ENCODE data around the gene EIPR1.
"Not testable (repeated sequence)": the region's sequence is repeated elsewhere in the genome, so short reads cannot be mapped to it uniquely, and the experiment has no call there.

The EIPR1 gene

DNA sequence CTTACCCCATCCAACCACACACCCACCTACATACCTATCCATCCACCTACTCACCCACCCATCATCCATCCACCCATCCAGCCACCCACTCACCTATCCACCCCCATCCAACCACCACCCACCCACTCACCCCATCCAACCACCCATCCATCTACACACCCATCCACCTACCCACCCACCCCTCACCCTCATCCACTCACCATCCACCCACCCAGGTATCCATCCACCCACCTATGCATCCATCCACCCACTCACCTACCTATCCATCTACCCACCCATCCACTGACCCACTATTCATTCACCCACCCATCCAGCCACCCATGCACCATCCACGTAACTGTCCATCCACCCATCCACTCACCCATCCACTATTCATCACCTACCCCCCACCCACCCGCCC is 194.8 kb downstream of the EIPR1 start:
- no peak for DNase-seq (ENCODE audit: low read depth)
- TF ChIP-seq, protein P1, sequence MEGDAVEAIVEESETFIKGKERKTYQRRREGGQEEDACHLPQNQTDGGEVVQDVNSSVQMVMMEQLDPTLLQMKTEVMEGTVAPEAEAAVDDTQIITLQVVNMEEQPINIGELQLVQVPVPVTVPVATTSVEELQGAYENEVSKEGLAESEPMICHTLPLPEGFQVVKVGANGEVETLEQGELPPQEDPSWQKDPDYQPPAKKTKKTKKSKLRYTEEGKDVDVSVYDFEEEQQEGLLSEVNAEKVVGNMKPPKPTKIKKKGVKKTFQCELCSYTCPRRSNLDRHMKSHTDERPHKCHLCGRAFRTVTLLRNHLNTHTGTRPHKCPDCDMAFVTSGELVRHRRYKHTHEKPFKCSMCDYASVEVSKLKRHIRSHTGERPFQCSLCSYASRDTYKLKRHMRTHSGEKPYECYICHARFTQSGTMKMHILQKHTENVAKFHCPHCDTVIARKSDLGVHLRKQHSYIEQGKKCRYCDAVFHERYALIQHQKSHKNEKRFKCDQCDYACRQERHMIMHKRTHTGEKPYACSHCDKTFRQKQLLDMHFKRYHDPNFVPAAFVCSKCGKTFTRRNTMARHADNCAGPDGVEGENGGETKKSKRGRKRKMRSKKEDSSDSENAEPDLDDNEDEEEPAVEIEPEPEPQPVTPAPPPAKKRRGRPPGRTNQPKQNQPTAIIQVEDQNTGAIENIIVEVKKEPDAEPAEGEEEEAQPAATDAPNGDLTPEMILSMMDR (conservative IDR thresholded peaks at IDR 0.05; ENCODE audit: low read length) = no peak
- no peak overlapping the region for H3K4me3 ChIP-seq (ENCODE audit: low read length)

- no peak for DNase-seq (ENCODE audit: low read depth)
- H3K4me3 ChIP-seq (ENCODE audit: low read length) = no peak overlapping the region
- TF ChIP-seq, protein P1 (conservative IDR thresholded peaks at IDR 0.05; ENCODE audit: low read length) = no peak
Measured at GRCh38 chr2:3181416-3182010, 196.1 kb downstream of the EIPR1 start.

- H3K4me3 ChIP-seq (ENCODE audit: low read length); DNase-seq (ENCODE audit: low read depth): not testable (repeated sequence)
Measured at GRCh38 chr2:3180909-3181221, 196.8 kb downstream of the EIPR1 start.

DNA sequence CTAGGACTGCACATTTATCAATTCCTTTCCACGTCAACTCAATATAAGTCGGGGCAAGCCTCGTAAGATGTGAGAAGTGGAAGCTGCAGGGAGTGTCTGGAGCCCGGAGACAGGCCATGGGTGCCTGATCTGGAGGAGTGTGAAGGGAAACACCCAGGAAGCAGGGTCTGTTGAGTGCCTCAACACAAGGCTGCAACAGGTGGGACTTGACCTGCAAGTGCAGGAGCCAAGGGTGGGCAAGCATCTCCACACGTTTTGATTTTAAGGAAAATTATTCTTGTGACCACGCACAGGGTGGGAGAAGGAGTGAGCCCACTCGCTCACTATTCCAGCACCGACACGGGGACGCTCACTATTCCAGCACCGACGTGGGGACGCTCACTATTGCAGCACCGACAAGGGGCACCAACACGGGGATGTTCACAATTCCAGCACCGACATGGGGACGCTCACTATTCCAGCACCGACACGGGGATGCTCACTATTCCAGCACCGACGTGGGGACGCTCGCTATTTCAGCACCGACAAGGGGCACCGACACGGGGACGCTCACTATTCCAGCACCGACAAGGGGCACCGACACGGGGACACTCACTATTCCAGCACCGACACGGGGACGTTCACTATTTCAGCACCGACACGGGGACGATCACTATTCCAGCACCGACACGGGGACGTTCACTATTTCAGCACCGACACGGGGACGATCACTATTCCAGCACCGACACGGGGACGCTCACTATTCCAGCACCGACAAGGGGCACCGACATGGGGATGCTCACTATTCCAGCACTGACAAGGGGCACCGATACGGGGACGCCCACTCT is 197.3 kb downstream of the EIPR1 start:
- DNase-seq (ENCODE audit: low read depth) = no peak
- TF ChIP-seq, protein P1 (conservative IDR thresholded peaks at IDR 0.05; ENCODE audit: low read length) = no peak
- no peak overlapping the region for H3K4me3 ChIP-seq (ENCODE audit: low read length)

DNA sequence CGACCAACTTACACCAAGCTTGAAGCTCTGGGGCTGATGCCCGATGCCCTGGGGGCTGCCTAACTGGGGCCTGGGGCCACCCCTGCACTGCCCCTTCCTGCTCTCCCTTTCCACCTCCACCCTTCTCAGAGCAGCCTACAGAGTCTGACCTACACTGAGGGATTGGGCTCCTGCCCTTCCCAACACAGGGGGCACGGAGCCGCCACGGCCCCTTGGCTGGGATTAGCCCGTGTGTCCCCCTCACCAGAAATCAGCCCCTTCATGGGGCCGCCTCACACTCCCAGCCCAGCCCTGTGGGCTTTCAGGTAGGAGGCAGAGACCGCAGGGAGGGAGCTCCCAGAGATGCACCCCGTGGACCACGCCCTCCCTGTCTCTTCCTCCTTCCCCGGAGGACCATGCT is 198.0 kb downstream of the EIPR1 start:
- H3K4me3 ChIP-seq (ENCODE audit: low read length) = no peak overlapping the region
- no peak for DNase-seq (ENCODE audit: low read depth)
- TF ChIP-seq, protein P1 (conservative IDR thresholded peaks at IDR 0.05; ENCODE audit: low read length) = no peak

DNA sequence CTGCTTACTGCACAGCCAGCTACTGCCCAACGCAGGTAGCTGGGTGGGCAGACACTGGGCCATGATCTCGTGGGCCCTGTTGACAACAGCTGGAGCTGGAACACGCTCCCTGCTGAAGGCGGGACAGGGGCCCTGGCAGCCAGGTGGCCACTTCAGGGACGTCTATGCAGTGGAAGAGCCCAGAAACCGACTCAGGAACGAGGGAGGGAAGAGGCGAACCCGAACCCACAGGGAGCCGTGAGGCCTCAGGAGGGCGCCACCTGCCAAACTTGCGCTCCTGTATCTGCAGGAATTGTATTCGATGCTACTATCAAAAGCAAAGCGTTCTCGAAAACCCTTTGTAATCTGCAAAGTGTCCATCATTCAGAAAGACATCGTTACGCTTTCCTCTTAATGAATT is 198.4 kb downstream of the EIPR1 start:
- TF ChIP-seq, protein P1 (conservative IDR thresholded peaks at IDR 0.05; ENCODE audit: low read length) = no peak
- H3K4me3 ChIP-seq (ENCODE audit: low read length) = no peak overlapping the region
- no peak for DNase-seq (ENCODE audit: low read depth)

- TF ChIP-seq, protein P1 (conservative IDR thresholded peaks at IDR 0.05; ENCODE audit: low read length) = no peak
- no peak for DNase-seq (ENCODE audit: low read depth)
- H3K4me3 ChIP-seq (ENCODE audit: low read length) = no peak overlapping the region
Measured at GRCh38 chr2:3178578-3179031, 199.0 kb downstream of the EIPR1 start.
